ENCODE measurements around the gene CANX.
"Not testable (repeated sequence)": the region's sequence is repeated elsewhere in the genome, so short reads cannot be mapped to it uniquely, and the experiment has no call there.

CANX gene

GRCh38 chr5:179689212-179689611, 9.6 kb upstream of the CANX start:
- H3K4me1 Mint-ChIP-seq, H3K9me3 Mint-ChIP-seq, H3K27ac Mint-ChIP-seq, ATAC-seq, H3K4me3 Mint-ChIP-seq, H3K36me3 Mint-ChIP-seq, H3K27me3 Mint-ChIP-seq: not testable (repeated sequence)

DNA sequence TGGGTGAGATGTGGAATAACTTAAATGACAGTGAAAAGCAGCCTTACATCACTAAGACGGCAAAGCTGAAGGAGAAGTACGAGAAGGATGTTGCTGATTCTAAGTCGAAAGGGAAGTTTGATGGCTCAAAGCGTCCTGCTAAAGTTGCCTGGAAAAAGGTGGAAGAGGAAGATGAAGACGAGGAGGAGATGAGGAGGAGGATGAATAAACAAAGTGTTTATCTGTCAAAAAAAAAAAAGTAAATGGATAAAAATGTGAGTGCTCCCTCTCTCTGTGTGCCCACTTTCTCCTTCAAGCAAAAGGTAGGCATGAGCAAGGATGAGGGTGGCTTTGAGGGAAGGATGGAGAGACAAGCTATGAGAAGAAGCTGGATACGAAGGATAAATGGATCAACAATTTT, 4.2 kb upstream of the CANX start:
- no peaks in the 10 kb centered on the region for H3K9me3 Mint-ChIP-seq

GRCh38 chr5:179696603-179697002, 2.2 kb upstream of the CANX start:
- Mint-ChIP-seq H3K9me3 (no peaks in the 10 kb centered on the region), H3K4me1 (peaks cover 30% of the 10 kb centered on the region), H3K27me3 (no peaks in the 10 kb centered on the region), H3K36me3 (peaks cover 6% of the 10 kb centered on the region), H3K27ac (no peak overlapping the region), H3K4me3 (no peak overlapping the region)
- ATAC-seq = no peak

More for the DNA sequence above, 4.2 kb upstream of the CANX start:
- Mint-ChIP-seq H3K4me1 (peaks cover 16% of the 10 kb centered on the region), H3K4me3 (no peak overlapping the region), H3K36me3 (peaks cover 6% of the 10 kb centered on the region), H3K27ac (no peak overlapping the region), H3K27me3 (no peaks in the 10 kb centered on the region)
- ATAC-seq = no peak

DNA sequence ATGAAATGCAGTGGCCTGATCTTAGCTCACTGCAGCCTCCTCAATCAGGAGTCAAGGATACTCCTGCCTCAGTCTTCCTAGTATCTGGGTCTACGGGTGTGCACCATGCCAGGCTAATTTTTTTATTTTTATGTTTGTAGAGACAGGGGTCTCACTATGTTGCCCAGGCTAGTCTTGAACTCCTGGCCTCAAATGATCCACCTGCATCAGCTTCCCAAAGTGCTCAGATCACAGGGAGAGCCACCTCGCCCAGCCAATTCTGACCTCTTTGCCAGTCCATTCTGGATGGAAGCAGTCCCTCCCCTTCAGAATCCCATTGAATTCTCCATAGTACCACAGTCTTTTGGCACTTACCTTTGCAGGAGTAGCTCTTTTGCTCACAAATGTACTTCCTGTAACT, 1.7 kb upstream of the CANX start:
- Mint-ChIP-seq H3K9me3 (no peaks in the 10 kb centered on the region), H3K4me3 (peak overlapping the region; percentile 60), H3K27ac (peak overlapping the region; percentile 100), H3K4me1 (peaks cover 34% of the 10 kb centered on the region), H3K36me3 (peaks cover 7% of the 10 kb centered on the region), H3K27me3 (no peaks in the 10 kb centered on the region)
- no peak for ATAC-seq

GRCh38 chr5:179697543-179697942, 1.2 kb upstream of the CANX start:
- not testable (repeated sequence) for H3K9me3 Mint-ChIP-seq, ATAC-seq, H3K27me3 Mint-ChIP-seq
- Mint-ChIP-seq H3K27ac (peak overlapping the region; percentile 100), H3K36me3 (peaks cover 11% of the 10 kb centered on the region), H3K4me3 (peak overlapping the region; percentile 60), H3K4me1 (peaks cover 38% of the 10 kb centered on the region)

GRCh38 chr5:179697993-179698934, 503 bp upstream of the CANX start:
- Mint-ChIP-seq H3K9me3 (no peaks in the 10 kb centered on the region), H3K4me1 (peaks cover 42% of the 10 kb centered on the region), H3K36me3 (peaks cover 19% of the 10 kb centered on the region), H3K27me3 (no peaks in the 10 kb centered on the region), H3K4me3 (peak overlapping the region; percentile 95), H3K27ac (peak overlapping the region; percentile 100)
- ATAC-seq = peak; percentile 97

DNA sequence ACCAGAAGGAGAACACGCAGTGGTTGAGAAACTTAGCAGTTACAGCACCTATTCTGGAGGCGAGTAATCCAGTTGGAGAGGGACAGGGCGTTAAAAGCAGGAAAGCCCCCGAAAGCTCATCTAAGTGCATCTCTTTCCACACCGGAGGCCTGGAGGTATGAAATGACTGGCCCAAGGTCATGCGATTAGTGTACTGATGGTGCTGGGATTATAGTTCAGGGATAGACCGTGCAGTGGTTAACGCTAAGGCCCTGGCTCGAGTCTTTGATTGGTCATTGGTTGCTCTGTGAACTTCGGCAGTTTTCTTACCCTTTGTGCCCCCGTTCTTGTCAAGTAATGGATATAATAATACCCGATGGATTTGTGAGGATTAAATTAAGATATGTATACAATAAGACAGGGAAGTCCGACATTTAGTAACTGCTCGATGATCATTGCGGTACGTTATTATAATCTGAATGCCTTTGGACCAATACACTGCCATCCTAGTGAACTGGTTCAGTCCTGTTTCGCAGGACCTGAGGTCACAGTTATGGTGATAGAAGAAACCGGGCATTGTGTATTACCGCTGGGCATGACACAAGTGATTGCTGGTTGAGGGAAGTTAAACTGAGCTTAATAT, 960 bp downstream of the CANX start:
- H3K4me3 Mint-ChIP-seq = peak overlapping the region; percentile 95
- H3K36me3 Mint-ChIP-seq = peaks cover 24% of the 10 kb centered on the region
- peak overlapping the region; percentile 100 for H3K27ac Mint-ChIP-seq
- H3K27me3 Mint-ChIP-seq = no peaks in the 10 kb centered on the region
- peaks cover 50% of the 10 kb centered on the region for H3K4me1 Mint-ChIP-seq
- H3K9me3 Mint-ChIP-seq = no peaks in the 10 kb centered on the region
- ATAC-seq = peak; percentile 14

GRCh38 chr5:179700401-179700918, 1.7 kb downstream of the CANX start:
- peaks cover 30% of the 10 kb centered on the region for H3K36me3 Mint-ChIP-seq
- no peaks in the 10 kb centered on the region for H3K9me3 Mint-ChIP-seq
- H3K27me3 Mint-ChIP-seq = no peaks in the 10 kb centered on the region
- peak overlapping the region; percentile 95 for H3K4me3 Mint-ChIP-seq
- peaks cover 54% of the 10 kb centered on the region for H3K4me1 Mint-ChIP-seq
- H3K27ac Mint-ChIP-seq = peak overlapping the region; percentile 100
- ATAC-seq = no peak

DNA sequence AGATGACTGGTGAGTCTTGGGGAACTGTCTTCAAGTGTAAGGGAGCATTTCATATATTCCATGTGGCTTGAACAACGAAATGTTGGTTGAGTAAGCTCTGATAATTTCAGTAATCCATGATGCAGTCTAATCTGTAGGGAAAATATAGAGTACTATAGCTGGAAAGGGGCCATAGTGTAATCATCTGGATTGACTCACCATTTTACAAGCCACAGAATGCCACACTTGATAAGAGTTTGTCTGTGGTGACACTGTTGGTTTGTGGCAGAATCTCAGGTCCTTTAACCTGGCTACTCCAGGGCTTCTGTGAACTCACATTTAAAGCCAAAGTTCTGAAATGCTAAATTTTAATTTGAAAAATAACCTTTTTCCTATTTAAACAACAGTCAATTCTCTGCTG, 17.5 kb downstream of the CANX start:
- Mint-ChIP-seq H3K4me3 (no peak overlapping the region), H3K27me3 (no peaks in the 10 kb centered on the region), H3K36me3 (peaks cover 40% of the 10 kb centered on the region), H3K27ac (no peak overlapping the region), H3K4me1 (no peaks in the 10 kb centered on the region), H3K9me3 (no peaks in the 10 kb centered on the region)
- no peak for ATAC-seq

DNA sequence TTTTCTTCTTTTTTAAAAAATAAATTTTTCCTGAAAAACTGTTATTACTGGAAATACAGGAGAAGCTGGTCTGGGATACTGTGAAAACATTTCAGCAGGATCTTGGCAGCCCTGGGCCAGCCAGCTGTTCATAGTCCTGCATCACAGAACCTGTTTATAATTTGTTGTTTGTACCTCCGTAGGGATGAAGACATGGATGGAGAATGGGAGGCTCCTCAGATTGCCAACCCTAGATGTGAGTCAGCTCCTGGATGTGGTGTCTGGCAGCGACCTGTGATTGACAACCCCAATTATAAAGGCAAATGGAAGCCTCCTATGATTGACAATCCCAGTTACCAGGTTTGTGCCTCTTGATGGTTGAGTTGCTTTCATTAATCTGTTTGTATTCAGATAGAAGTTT, 21.5 kb downstream of the CANX start:
- H3K4me1 Mint-ChIP-seq = no peaks in the 10 kb centered on the region
- H3K27ac Mint-ChIP-seq = no peak overlapping the region
- no peak overlapping the region for H3K4me3 Mint-ChIP-seq
- ATAC-seq = no peak
- H3K27me3 Mint-ChIP-seq = no peaks in the 10 kb centered on the region
- peaks cover 62% of the 10 kb centered on the region for H3K36me3 Mint-ChIP-seq
- no peaks in the 10 kb centered on the region for H3K9me3 Mint-ChIP-seq

DNA sequence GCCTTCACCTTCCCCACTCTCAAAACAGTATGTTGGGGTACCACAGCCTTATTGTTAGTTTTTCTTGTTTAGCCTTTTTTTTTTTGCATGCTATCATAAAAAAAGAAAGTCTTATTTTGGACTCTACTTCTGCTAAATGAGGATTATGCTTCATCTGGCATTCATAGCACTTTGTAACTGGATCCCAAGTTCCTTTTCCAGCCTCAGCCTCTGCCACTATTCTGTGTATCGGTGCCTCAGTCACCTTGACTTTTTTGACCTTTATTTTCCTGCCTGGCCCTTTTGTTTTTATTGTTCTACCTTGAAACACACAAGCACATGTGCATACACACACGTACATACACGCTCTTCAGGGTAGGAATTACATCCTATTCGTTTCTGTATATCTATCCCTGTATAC, 25.4 kb downstream of the CANX start:
- H3K4me3 Mint-ChIP-seq = no peak overlapping the region
- no peaks in the 10 kb centered on the region for H3K27me3 Mint-ChIP-seq
- no peak for ATAC-seq
- peaks cover 58% of the 10 kb centered on the region for H3K36me3 Mint-ChIP-seq
- H3K9me3 Mint-ChIP-seq = no peaks in the 10 kb centered on the region
- H3K27ac Mint-ChIP-seq = peak overlapping the region; percentile 22
- peaks cover 12% of the 10 kb centered on the region for H3K4me1 Mint-ChIP-seq

- no peaks in the 10 kb centered on the region for H3K27me3 Mint-ChIP-seq
- ATAC-seq = no peak
- peaks cover 68% of the 10 kb centered on the region for H3K36me3 Mint-ChIP-seq
- peaks cover 30% of the 10 kb centered on the region for H3K4me1 Mint-ChIP-seq
- H3K9me3 Mint-ChIP-seq = no peaks in the 10 kb centered on the region
- peak overlapping the region; percentile 32 for H3K27ac Mint-ChIP-seq
- no peak overlapping the region for H3K4me3 Mint-ChIP-seq
These were observed 28.3 kb downstream of the CANX start for GRCh38 chr5:179727106-179727505.

- H3K36me3 Mint-ChIP-seq = peaks cover 46% of the 10 kb centered on the region
- no peaks in the 10 kb centered on the region for H3K9me3 Mint-ChIP-seq
- no peak for ATAC-seq
- H3K4me1 Mint-ChIP-seq = peaks cover 39% of the 10 kb centered on the region
- H3K4me3 Mint-ChIP-seq = no peak overlapping the region
- no peak overlapping the region for H3K27ac Mint-ChIP-seq
- no peaks in the 10 kb centered on the region for H3K27me3 Mint-ChIP-seq
These were observed 30.5 kb downstream of the CANX start for GRCh38 chr5:179729303-179729702.

- H3K27me3 Mint-ChIP-seq = no peaks in the 10 kb centered on the region
- peaks cover 42% of the 10 kb centered on the region for H3K36me3 Mint-ChIP-seq
- no peak overlapping the region for H3K4me3 Mint-ChIP-seq
- no peak for ATAC-seq
- H3K4me1 Mint-ChIP-seq = peaks cover 44% of the 10 kb centered on the region
- no peak overlapping the region for H3K27ac Mint-ChIP-seq
- H3K9me3 Mint-ChIP-seq = no peaks in the 10 kb centered on the region
These were observed 31.0 kb downstream of the CANX start for GRCh38 chr5:179729727-179730126.

GRCh38 chr5:179730356-179730755, 31.6 kb downstream of the CANX start:
- peaks cover 46% of the 10 kb centered on the region for H3K4me1 Mint-ChIP-seq
- no peak for ATAC-seq
- H3K27me3 Mint-ChIP-seq = no peaks in the 10 kb centered on the region
- no peak overlapping the region for H3K4me3 Mint-ChIP-seq
- H3K27ac Mint-ChIP-seq = peak overlapping the region; percentile 53
- peaks cover 41% of the 10 kb centered on the region for H3K36me3 Mint-ChIP-seq
- H3K9me3 Mint-ChIP-seq = no peaks in the 10 kb centered on the region

- H3K4me1 Mint-ChIP-seq = peaks cover 50% of the 10 kb centered on the region
- H3K4me3 Mint-ChIP-seq = no peak overlapping the region
- peak overlapping the region; percentile 53 for H3K27ac Mint-ChIP-seq
- H3K36me3 Mint-ChIP-seq = peaks cover 41% of the 10 kb centered on the region
- no peak for ATAC-seq
- H3K9me3 Mint-ChIP-seq = no peaks in the 10 kb centered on the region
- H3K27me3 Mint-ChIP-seq = no peaks in the 10 kb centered on the region
These were observed 32.1 kb downstream of the CANX start for GRCh38 chr5:179730852-179731251.

All from stimulated activated memory B cell treated with anti-CD40 and anti-IgM and Interleukin-4, amounts not matched to agents 10 μg/mL and 1 μg/mL and 100 μg/mL, for 72 hours (primary cell).